DMS114 treated with DMSO at 0.1 percent for 48 hours (cell line): Measurements from ENCODE around the gene SERTAD3.
"Not testable (repeated sequence)": the region's sequence is repeated elsewhere in the genome, so short reads cannot be mapped to it uniquely, and the experiment has no call there.

Source experiments
- DNase-seq: peaks from one replicate; lab custom pipeline; 2025; ENCODE audit not compliant: unreplicated experiment; lab: John Stamatoyannopoulos, UW

Gene SERTAD3

DNA sequence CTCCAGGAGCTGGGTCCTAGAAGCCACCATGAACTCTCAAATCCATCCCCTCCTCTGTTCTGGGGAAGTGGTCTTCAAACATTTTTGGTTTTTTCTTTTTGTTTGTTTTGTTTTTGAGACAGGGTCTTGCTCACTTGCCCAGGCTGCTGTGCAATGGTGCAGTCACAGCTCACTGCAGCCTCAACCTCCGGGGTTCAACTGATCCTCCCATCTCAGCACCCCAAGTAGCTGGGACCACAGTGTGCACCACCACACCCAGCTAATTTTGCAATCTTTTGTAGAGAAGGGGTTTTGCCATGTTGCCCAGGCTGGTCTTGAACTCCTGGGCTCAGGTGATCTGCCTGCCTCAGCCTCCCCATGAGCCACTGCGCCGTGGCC lies 14.5 kb upstream of the SERTAD3 start:
- DNase-seq = no peak

DNA sequence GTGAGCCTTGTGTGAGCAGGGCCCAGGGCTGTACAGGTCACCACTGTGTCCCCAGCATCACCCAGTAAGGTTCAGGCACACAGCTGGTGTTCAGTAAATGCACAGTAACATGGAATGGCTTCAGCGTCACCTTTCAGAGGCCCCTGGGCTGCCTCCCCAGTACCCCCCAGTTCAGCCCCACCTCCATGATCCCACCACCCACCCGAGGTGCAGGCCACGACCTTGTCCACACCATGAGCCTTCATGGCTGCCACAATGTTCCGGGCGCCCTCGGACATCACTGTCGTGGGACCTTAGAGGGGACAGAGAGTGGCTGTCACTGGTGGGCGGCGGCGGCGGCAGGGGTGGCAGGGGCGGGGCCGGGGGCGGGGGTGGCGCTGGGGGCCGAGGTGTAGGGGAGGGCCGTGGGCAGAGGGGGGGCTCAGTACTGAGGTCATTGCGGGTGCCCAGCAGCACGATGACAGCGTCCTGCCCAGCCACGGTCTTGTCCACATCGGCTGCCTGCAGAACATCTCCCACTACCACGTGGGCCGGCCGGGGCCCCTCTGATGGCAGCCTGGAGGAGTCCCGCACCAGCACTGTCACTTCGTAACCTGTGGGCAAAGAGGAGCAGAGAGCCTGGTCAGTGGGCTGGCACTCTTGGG lies 13.9 kb upstream of the SERTAD3 start:
- DNase-seq = no peak

DNA sequence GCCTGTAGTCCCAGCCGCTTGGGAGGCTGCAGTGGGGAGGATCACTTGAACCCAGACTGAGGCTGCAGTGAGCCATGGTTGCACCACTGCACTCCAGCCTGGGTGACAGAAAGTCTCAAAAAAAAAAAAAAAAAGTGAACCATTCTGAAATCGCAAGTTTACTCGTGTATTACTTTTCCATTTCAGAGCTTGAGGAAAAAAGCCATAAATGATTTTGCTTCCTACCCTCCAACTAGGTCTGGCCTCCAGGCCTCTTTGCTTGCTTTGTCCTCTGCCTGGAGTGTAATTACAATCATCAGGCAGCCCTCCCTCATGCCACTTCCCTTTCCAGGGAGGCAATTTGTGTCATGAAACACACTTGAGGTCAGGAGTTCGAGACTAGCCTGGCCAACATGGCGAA lies 12.9 kb upstream of the SERTAD3 start:
- DNase-seq = no peak

DNA sequence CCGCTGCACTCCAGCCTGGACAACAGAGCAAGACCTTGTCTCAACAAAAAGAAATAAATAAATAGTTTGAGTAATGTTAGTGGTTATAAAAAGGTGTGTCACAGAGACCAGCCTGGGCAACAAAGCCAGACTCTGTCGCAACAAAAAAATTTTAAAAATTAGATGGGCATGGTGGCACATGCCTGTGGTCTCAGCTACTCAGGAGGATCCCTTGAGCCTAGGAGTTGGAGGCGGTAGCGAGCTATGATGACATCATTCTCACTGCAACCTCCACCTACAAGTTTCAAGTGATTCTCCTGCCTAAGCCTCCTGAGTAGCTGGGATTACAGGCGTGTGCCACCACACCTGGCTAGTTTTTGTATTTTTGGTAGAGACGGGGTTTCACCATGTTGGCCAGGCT lies 9.8 kb upstream of the SERTAD3 start:
- not testable (repeated sequence) for DNase-seq

DNA sequence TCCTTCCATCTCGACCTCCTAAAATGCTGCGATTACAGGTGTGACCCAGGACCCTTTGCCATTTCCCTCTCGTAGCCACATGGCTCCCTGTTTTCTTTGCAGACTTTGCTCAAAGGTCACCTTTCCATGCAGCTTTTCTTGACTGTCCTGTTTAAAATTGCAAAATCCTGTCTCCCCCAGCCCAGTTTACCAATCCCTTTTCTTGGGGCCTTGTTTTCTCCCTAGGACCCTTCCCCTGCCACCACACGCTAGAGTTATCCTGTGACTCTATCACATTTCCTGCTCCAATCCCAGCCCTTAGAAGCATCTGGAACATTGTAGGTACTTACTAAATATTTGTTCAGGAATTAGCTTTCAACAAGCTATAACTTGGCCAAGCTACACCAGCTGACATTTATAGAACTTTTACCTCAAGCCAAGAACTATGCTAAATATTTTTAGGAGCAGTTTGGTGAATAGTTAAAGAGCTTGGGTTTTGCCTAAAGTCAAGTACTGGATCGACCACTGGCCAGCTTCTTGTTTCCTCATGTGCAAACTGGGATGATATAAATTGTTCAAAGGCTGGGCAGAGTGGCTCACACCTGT lies 9.1 kb upstream of the SERTAD3 start:
- no peak for DNase-seq

DNA sequence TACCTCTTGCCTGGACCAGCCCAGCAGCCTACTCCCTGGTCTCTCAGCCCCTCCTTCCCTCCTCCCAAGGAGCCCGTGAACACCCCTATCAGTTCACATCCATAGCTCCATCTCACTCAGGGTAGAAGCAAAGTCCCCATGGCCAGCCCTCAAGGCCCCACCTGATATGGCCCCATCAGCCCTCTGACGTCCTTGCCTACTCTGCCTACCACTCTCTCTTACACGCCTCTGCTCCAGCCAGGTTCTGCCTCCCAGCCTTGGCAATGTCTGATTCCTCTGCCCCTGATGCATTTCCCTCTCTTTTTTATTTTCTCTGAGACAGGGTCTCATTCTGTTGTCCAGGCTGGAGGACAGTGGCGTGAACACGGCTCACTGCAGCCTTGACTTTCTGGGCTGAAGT lies 7.9 kb upstream of the SERTAD3 start:
- DNase-seq = no peak

DNA sequence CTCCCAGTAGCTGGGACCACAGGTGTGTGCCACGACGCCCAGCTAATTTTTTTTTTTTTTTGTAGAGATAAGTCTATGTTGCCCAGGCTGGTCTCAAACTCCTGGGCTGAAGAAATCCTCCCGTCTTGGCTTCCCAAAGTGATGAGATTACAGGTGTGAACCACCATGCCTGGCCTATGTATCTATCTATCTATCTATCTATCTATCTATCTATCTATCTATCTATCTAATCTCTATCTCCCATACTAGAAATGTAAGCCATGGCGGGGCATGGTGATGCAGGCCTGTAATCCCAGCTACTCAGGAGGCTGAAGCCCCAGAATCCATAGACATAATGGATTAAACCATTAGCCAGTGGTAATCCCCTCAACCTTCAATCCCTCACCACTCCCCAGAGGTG lies 6.5 kb upstream of the SERTAD3 start:
- DNase-seq = no peak

DNA sequence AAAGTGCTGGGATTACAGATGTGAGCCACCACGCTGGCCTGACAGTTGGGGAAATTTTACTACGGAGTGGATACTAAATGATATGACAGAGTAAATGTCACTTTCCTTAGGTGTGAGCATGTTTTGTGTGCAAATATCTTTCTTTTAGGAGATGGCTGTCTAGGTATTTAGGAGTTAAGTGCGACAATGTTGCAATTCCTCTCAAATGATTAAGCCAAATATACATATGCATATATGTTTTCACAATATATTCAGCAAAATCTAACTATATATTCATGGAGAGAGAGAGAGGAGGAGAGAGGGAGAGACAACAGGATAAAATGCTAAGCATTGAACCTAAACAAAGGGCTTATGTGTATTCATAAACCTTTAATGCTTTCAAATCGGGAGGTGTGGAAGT lies 5.4 kb upstream of the SERTAD3 start:
- no peak for DNase-seq

DNA sequence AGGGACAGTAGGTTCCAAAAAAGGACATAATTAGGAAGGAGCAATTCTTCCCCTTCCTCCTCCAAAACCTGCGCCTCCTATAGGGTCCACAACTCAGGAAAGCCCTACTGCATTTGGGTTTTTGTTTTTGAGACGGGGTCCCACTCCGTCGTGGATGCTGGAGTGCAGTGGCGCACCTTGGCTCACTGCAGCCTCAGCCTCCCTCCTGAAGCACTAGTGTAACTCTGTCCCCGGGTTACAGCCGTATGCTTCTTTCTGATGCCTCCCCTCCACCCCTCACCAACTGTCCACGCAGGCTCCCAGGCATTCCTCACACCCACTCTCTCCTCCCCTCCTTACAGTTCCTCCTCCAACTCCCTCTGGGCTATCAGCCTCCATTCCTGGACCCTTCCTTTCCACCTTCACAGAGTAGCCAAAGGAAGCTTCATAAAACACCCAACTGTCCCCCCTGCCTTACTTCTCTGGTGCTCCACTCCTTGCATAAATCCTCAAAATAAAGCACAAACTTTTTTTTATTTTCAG lies 2.2 kb upstream of the SERTAD3 start:
- DNase-seq = no peak

DNA sequence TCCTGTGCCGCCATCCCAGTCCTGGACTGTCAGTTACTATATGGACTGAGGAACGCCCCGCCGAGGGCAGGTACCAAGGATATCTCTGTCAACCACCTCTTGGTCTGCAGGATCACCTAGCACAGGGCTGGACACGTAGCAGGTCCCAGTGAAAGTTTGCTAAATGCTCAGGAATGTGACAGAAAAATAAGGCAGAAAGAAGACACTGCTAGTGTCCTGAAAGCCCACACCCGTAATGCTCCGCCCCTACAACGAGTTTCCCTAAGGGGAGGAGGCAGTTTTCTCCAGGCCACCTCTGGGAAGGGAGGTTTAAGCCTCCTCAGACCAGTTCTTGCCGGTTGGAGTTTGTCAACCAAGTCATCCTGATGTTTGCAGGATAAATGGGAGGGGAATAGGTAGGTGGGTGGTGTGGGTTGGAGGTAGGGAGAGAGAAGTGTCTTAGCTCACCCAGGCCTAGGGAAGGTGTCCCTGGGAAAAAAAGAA lies 1.7 kb upstream of the SERTAD3 start:
- DNase-seq = no peak

DNA sequence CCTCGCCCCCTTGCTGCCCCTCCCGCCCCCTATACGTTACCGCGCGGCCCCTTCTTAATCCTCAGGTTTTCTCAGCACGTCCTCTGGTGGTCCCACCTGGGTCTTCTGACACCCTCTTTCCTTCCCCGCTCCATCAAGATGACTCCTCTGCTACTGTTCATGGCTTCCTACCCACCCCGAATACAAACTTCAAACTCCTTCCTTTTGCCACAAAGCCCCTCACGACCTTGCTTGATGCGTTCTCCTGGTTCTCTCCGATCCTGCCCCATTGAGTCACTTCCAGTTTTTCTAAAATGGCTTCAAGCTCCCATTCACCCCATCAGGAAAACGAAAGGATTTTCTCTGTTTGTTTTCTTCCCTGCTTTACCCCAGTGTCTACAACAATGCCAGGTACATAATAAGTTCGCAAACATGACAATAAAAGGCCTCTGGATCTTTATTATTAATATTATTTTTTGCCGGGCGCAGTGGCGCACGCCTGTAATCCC lies 734 bp upstream of the SERTAD3 start:
- no peak for DNase-seq

DNA sequence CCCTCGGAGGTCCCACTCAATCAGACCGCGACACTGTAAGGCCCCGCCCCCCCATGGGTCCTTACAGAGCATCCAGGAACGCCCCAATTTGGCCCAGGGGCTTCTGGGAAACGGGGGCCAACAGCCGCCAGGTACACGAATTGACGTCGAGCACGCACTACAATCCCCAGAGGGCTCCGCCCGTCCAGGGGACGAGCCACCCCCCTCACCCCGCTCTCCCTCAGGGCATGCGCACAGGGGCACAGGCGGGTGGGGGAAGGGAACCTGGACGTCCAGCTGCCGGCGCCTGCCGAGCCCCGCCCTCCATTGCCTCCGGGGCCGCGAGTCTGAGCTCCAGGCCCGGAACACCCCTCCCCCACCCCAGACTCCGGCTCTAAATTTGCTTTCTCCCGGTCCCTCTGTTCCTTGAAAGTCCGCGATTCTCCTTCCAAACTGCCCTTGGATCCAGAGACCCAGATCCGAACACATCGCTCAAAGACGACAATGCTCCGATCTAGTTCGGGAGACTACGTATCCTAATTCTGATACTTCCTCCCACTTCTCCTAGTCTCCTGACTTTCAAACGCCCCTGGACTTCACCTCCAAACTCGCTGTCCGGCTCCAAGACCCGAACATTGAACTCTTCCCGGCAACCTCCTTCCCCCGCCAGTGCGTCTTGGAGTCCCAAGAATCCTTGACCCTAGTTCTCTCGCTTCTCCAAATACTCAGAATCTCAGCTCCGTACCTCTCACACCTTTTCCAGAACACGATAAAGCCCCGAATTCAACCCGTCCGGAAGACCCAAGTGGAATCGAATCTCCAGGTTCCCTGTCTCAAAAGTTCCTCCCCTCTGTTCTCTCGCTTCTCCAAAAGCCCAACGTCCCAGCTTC lies 770 bp downstream of the SERTAD3 start:
- DNase-seq = peak; percentile 99

DNA sequence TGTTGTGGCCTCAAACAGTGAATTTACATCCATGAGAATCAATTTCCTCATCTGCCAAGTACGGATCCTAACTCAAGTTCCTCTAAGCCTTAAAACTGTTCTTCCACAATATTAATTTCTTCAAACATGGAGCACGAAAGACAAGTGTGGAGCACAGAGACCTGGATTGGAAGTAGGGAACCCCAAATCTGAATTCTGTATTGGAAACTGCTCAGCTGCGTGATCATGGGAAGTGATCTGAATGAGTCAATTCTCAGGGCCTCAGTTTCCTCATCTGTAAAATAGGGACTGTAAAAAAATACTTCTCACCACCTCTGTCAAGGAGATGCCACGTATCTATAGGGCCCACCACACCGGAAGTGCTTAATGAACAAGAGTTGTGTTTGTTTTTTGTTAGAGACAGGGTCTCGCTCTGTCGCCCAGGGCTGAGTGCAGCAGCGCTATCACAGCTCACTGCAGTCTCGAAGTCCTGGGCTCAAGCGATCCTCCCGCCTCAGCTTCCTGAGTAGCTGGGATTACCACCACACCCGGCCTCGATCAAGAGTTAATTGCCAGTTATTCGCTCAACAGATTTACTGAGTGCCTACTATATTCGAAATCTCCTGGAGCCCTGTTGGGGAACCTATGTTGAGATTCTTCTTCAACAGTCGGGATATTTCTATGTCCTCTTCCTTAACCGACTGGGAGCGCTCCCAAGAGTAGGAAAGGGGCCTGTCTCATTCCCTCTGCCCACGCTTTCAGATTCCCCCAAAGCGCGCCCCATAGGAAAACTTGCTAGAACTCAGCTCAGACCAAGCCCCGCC lies 1.6 kb downstream of the SERTAD3 start:
- DNase-seq = no peak

DNA sequence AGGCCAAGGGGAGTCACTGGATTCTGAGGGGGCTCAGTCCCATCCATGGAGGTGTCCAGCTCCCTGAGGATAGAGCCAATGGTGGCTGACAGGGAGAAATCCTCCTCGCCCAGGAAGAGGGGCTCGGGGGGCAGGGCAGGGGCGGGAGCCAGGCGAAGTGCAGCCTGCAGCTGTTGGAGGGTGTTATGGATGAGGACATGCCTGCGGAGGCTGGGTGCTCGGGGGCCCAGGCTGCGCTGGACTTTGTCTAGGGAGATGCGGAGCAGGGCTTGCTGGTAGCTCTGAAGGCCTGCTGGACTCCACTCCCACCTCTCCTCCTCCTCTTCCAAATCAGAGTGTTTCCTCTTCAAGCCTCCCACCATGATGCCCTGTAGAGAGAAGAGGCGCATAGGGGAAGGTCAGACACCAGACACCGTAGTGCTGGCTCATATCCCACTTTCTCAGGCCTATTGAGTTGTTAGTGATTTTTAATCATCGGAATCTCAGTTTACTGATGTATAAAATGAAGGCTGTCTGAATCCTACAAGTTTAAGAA lies 2.3 kb downstream of the SERTAD3 start:
- DNase-seq = no peak

DNA sequence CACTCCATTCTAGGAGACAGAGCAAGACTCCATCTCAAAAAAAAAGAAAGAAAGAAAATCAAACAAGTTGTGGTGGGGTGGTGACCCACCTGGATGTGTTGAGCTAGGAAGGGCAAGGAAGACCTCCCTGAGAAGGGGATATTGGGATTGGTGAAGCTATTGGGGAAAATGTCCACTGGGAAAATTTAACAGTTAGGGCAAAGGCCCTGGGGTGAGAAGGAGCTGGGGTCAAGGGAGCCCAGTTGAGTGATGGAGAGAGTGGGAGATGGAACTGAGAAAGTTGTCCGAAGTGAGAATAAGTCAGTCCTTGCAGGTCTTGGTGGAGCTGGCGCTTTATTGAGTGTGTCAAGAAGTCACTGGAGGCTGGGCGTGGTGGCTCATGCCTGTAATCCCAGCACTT lies 5.9 kb downstream of the SERTAD3 start:
- no peak for DNase-seq

DNA sequence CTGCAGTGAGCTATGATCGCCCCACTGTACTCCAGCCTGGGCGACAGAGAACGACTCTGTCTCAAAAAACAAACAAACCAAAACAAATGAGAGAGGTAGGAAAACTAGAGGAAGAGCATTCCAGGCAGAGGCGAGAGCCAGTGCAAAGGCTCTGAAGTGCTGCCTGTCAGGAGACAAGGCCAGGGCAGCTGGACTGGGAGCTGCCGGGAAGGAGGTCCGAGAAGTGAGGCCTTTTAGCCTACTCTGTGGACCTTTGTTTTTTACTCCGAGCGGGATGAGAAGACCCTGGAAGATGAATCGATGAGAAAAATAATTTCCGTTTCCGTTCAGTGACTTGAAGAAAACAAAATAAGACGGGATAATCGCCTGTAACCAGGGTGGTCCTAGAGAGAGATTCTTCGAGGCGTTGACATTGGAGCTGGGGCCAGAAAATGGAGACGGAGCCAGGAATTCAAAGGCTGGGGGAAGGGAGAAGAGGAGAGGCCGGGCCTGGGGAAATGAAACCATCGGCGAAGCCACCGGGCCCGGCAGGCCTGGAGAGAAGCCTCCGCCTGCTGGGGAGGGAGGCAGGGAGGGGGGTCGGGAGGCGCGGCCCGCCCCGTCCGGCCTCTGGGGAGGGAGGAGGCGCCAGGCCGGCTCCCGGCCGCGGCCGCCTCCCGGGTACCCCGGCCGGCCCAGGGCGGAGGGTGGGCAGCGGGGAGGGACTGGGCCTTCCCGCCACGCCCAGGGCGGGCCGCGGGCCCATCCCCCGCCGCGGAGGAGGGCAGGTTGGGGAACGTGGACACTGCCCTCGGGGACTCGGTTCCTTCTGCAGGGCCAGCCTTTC lies 10.5 kb downstream of the SERTAD3 start:
- DNase-seq = peak; percentile 89

DNA sequence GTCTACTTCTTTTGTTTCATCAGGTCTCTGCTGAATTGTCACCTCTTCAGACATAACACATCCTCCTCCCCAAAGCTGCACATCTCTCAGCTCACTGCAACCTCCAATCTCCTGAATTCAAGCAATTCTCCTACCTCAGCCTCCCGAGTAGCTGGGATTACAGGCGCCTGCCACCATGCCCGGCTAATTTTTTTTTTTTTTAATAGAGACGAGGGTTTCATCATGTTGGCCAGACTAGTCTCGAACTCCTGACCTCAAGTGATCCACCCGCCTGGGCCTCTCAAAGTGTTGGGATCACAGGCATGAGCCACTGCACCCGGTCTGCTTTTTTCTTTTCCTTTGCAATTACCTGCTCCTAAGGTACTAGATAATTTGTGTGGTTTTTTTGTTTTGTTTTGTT lies 11.4 kb downstream of the SERTAD3 start:
- DNase-seq = not testable (repeated sequence)

DNA sequence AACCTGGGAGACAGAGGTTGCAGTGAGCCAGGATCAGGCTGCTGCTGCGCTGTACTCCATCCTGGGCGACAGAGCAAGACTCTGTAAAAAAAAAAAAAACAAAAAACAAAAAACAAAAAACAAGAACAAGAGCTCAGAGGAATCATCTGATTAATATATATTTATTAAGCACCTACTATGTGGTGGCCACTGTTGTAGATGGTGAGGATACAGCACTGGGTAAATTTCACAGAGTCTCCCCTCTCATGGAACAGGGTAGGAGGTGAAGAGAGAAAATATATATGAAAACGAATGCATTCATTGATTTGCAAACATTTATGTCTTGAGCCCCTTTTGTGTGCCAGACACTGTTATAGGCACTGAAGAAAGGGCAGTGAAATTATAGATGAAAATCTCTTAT lies 12.4 kb downstream of the SERTAD3 start:
- DNase-seq = no peak

DNA sequence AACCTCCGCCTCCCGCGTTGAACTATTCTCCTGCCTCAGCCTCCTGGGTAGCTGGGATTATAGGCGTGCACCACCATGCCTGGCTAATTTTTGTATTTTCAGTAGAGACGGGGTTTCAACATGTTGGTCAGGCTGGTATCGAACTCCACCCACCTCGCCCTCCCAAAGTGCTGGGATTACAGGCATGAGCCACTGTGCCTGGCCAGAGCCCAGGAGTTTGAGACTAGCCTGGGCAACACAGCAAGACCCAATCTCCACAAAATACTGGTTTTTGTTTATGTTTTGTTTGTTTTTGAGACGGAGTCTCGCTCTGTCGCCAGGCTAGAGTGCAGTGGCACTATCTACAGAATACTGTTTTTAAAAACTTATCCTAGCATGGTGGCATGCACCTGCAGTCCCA lies 13.9 kb downstream of the SERTAD3 start:
- not testable (repeated sequence) for DNase-seq

DNA sequence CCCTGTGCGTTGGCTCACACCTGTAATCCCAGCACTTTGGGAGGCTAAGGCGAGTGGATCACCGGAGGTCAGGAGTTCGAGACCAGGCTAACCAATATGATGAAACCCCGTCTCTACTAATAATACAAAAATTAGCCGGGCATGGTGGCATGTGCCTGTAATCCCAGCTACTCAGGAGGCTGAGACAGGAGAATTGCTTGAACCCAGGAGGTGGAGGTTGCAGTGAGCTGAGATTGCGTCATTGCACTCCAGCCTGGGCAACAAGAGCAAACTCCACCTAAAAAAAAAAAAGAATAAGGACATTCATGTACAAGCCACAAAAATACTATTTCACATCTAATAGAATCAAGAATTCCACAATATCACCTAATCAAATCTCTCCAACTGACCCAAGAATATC lies 15.9 kb downstream of the SERTAD3 start:
- DNase-seq = not testable (repeated sequence)
